Right lobe of liver (tissue), 6 donors: Measurements from ENCODE around the gene MED27. TPM values are rescaled to one million over a fixed set of nuclear protein-coding genes. Genes with fewer than 3 reads are reported as not detected.

ENCODE experiments used
- ATAC-seq, 4 donors: fragments of 200-7000 bp; cut with Tn5 transposase; one replicate each; pipeline ENCODE4 v1.9.1; 2020; ENCODE audit warnings: mild to moderate bottlenecking in 4 of 4, moderate library complexity in 4 of 4
- DNase-seq, 3 donors: peaks; one replicate each; pipeline ENCODE4 v3.0.0-alpha.2; 2020
- H3K27ac ChIP-seq, 3 donors: fragments of 200-600 bp; one replicate each; pipeline ENCODE4 v1.8.0; 2022
- H3K27me3 ChIP-seq, 2 donors: fragments of 200-600 bp; one replicate each; pipeline ENCODE4 v1.8.0; 2022
- H3K36me3 ChIP-seq, 4 donors: fragments of 200-600 bp; sonication (generic) in 1 of 4; one replicate each; pipeline versions ENCODE4 v1.5.1 to v1.8.0; 2017 to 2022; ENCODE audit warnings: control low read depth in 1 of 4
- H3K4me1 ChIP-seq, 4 donors: fragments of 200-600 bp; sonication (generic) in 1 of 4; one replicate each; pipeline versions ENCODE4 v1.5.1 to v1.8.0; 2017 to 2022; ENCODE audit warnings: control low read depth in 1 of 4
- H3K4me3 ChIP-seq, 3 donors: fragments of 200-600 bp; one replicate each; pipeline ENCODE4 v1.8.0; 2022
- H3K9me3 ChIP-seq, 4 donors: fragments of 200-600 bp; sonication (generic) in 1 of 4; one replicate each; pipeline versions ENCODE4 v1.5.1 to v1.8.0; 2017 to 2022; ENCODE audit warnings: control low read depth in 1 of 4
- CTCF ChIP-seq, 4 donors: fragments of 200-600 bp in 3 of 4; fragments of 450-650 bp in 1 of 4; IDR thresholded peaks; one replicate each; pipeline versions ENCODE4 v1.5.1 to v1.8.0; 2016 to 2022; ENCODE audit warnings: antibody characterized with exemption in 4 of 4, mild to moderate bottlenecking in 2 of 4
- POLR2A ChIP-seq: fragments of 450-650 bp; IDR thresholded peaks from one replicate; pipeline ENCODE4 v1.6.1; 2017; ENCODE audit warnings: antibody characterized with exemption, mild to moderate bottlenecking
- WGBS: methylation state at CpG from one replicate; pipeline ENCODE4 v1.1.6; 2018; ENCODE audit warnings: low coverage, low lambda C conversion rate; ENCODE audit not compliant: insufficient coverage; ENCODE audit errors: missing lambda C conversion rate; 5-methylcytosine and 5-hydroxymethylcytosine counted together
- intact Hi-C, 2 donors: fragments of 100-400 bp; cut with DNase I; formaldehyde crosslinking; loops; one replicate each; pipeline versions ENCODE4 v1.11.2 to v1.14.1; 2022
- total RNA-seq, 6 experiments: library from RNA; depleted of rRNA in 2 of 6; stranded (reverse); fragments of >200 nt in 2 of 6; fragmentation: NEBNext Ultra II Directional in 3 of 6; extraction: Animal tissue kit (Norgen Biotek cat#: 25700) in 3 of 6; gene quantifications; one replicate each; pipeline versions ENCODE4 v1.1.0 to v1.2.4, GENCODE V29; 2016 to 2023
- donor health status: DM: no; HTN: yes; CAD: no.
- donor health status: DM: no; HTN: no; CAD: no.
- donor health status: DM: no; HTN: no; CAD: no.
- donor health status: DM: no; HTN: yes; CAD: no.
- donor health status: DM: no; HTN: yes; CAD: no.

Gene MED27
- total RNA-seq, 6 experiments from 2014 or later = 4.6 to 7.3 (median 6.1) TPM

- H3K4me1 ChIP-seq = no peaks in the 10 kb centered on the region
- no peak for ATAC-seq
- no peaks in the 10 kb centered on the region for H3K27me3 ChIP-seq
- no peak overlapping the region for H3K27ac ChIP-seq
- TF ChIP-seq POLR2A = no peak
- no peak for TF ChIP-seq CTCF (IDR thresholded peaks at IDR 0.05)
- intact Hi-C loops = no loop called here
- no peaks in the 10 kb centered on the region for H3K36me3 ChIP-seq
- H3K4me3 ChIP-seq = no peak overlapping the region
- 86% methylated on average over 16 of the region's 18 CpGs for WGBS
- no peak for DNase-seq
- no peaks in the 10 kb centered on the region for H3K9me3 ChIP-seq
These were observed 230.3 kb downstream of the MED27 start for GRCh38 chr9:131849391-131849790.

- intact Hi-C loops = no loop called here
- H3K9me3 ChIP-seq = no peaks in the 10 kb centered on the region
- no peak for DNase-seq
- no peaks in the 10 kb centered on the region for H3K36me3 ChIP-seq
- H3K4me1 ChIP-seq = no peaks in the 10 kb centered on the region
- no peak overlapping the region for H3K27ac ChIP-seq
- WGBS = 28% methylated on average over 4 of the region's 35 CpGs
- no peak overlapping the region for H3K4me3 ChIP-seq
- H3K27me3 ChIP-seq = no peaks in the 10 kb centered on the region
- ATAC-seq = no peak
- TF ChIP-seq CTCF (IDR thresholded peaks at IDR 0.05) = no peak
These were observed 231.0 kb downstream of the MED27 start for GRCh38 chr9:131848570-131849160.

- DNase-seq = no peak
- H3K4me3 ChIP-seq = no peak overlapping the region
- H3K27ac ChIP-seq = no peak overlapping the region
- no peak for TF ChIP-seq POLR2A
- TF ChIP-seq CTCF (IDR thresholded peaks at IDR 0.05) = no peak
- no peak for ATAC-seq
- H3K36me3 ChIP-seq = no peaks in the 10 kb centered on the region
- no peaks in the 10 kb centered on the region for H3K27me3 ChIP-seq
- intact Hi-C loops = no loop called here
- no peaks in the 10 kb centered on the region for H3K4me1 ChIP-seq
- WGBS = 86% methylated on average over 12 of the region's 18 CpGs
- H3K9me3 ChIP-seq = no peaks in the 10 kb centered on the region
These were observed 231.9 kb downstream of the MED27 start for GRCh38 chr9:131847665-131848354.

GRCh38 chr9:131845305-131846298 is 234.1 kb downstream of the MED27 start:
- Histone ChIP-seq H3K4me1 (no peaks in the 10 kb centered on the region), H3K9me3 (no peaks in the 10 kb centered on the region), H3K27me3 (no peaks in the 10 kb centered on the region), H3K36me3 (no peaks in the 10 kb centered on the region), H3K4me3 (no peak overlapping the region), H3K27ac (no peak overlapping the region)
- 54% methylated on average over 17 of the region's 29 CpGs for WGBS
- DNase-seq (no peak), ATAC-seq (no peak)
- TF ChIP-seq CTCF (IDR thresholded peaks at IDR 0.05) (no peak), POLR2A (no peak)
- intact Hi-C loops = no loop called here
